ENCODE results near the gene SEC14L5. TPM values are rescaled to one million over a fixed set of nuclear protein-coding genes. Genes with fewer than 3 reads are reported as not detected.

The SEC14L5 gene
- total and polyA plus RNA-seq, 2 experiments from 2014 or later = 2.6 to 5.9 TPM

DNA sequence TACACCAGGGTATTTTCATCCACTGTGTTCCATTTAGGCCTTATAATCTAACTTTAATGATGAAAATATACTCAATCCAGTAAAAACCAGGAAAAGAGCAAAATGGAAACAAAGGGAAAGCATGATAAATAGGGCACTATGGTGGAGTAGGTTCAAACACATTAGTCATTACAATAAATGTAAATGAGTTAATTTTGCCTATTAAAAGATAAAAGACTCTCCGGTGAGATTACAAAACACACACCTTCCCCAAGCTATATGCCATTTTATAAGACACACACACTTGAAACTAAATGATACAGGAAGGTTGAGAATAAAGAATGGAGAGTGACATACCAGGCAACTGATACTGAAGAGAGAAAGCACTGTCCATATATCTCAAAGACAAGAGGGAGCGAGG, 31.2 kb upstream of the SEC14L5 start:
- no peaks in the 10 kb centered on the region for H3K9me2 ChIP-seq (ENCODE audit: insufficient read depth)

DNA sequence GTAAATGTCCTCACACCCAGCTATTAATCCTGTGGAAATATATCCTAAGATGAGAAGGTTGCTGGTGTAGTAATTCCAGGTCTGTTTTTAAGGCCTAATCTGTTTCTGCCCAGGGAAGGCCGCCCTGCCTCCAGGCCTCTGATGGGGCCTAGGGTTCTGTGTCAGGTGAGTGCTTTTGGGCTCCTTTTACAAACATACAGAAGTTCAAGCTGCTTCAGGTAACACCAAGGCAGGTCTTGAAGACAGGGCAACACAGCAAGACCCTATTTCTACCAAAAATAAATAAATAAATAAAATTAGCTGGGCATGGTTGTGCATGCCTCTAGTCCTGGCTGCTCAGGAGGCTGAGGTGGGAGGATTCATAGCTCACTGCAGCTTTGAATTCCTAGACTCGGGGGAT, 30.5 kb upstream of the SEC14L5 start:
- no peak for DNase-seq (ENCODE audit: low spot score)
- Mint-ChIP-seq H3K27me3 (ENCODE audit: insufficient read depth, low read depth, poor library complexity) (peaks cover 7% of the 10 kb centered on the region), H3K9me3 (peaks cover 13% of the 10 kb centered on the region), H3K4me1 (peaks cover 20% of the 10 kb centered on the region), H3K4me3 (no peak overlapping the region), H3K36me3 (ENCODE audit: low read depth) (peaks cover 21% of the 10 kb centered on the region), H3K27ac (no peak overlapping the region)
- Histone ChIP-seq H3K79me2 (replicated peaks; ENCODE audit: insufficient read depth) (peaks cover 17% of the 10 kb centered on the region), H3K4me2 (no peak overlapping the region), H3K9me2 (ENCODE audit: insufficient read depth) (no peaks in the 10 kb centered on the region), H2AFZ (no peak overlapping the region), H3K4me3 (no peak overlapping the region), H3K4me1 (ENCODE audit: insufficient read depth) (no peaks in the 10 kb centered on the region), H3F3A (replicated peaks; ENCODE audit: low read depth) (no peaks in the 10 kb centered on the region), H3K27me3 (ENCODE audit: insufficient read depth) (no peaks in the 10 kb centered on the region), H3K27ac (ENCODE audit: low read depth) (no peak overlapping the region), H3K36me3 (ENCODE audit: insufficient read depth) (no peaks in the 10 kb centered on the region), H4K20me1 (replicated peaks; ENCODE audit: insufficient read depth) (0 out of 2 replicates have a peak, but pooled peaks cover 6% of the 10 kb centered on the region)
- TF ChIP-seq, protein P1, sequence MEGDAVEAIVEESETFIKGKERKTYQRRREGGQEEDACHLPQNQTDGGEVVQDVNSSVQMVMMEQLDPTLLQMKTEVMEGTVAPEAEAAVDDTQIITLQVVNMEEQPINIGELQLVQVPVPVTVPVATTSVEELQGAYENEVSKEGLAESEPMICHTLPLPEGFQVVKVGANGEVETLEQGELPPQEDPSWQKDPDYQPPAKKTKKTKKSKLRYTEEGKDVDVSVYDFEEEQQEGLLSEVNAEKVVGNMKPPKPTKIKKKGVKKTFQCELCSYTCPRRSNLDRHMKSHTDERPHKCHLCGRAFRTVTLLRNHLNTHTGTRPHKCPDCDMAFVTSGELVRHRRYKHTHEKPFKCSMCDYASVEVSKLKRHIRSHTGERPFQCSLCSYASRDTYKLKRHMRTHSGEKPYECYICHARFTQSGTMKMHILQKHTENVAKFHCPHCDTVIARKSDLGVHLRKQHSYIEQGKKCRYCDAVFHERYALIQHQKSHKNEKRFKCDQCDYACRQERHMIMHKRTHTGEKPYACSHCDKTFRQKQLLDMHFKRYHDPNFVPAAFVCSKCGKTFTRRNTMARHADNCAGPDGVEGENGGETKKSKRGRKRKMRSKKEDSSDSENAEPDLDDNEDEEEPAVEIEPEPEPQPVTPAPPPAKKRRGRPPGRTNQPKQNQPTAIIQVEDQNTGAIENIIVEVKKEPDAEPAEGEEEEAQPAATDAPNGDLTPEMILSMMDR (conservative IDR thresholded peaks at IDR 0.05; ENCODE audit: low read depth in 2 of 2) = no peak
- TF ChIP-seq EZH2 (IDR thresholded peaks at IDR 0.05; ENCODE audit: low read depth, unreplicated experiment) (no peak), CREB1 (CRISPR knock-in tag; IDR thresholded peaks at IDR 0.05; ENCODE audit: low read depth) (no peak)
- TF ChIP-seq, protein P2, sequence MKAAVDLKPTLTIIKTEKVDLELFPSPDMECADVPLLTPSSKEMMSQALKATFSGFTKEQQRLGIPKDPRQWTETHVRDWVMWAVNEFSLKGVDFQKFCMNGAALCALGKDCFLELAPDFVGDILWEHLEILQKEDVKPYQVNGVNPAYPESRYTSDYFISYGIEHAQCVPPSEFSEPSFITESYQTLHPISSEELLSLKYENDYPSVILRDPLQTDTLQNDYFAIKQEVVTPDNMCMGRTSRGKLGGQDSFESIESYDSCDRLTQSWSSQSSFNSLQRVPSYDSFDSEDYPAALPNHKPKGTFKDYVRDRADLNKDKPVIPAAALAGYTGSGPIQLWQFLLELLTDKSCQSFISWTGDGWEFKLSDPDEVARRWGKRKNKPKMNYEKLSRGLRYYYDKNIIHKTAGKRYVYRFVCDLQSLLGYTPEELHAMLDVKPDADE (IDR thresholded peaks at IDR 0.05) = no peak
- no peak for ATAC-seq

More for the DNA sequence above, 31.2 kb upstream of the SEC14L5 start:
- 0 out of 2 replicates have a peak, but pooled peaks cover 6% of the 10 kb centered on the region for H4K20me1 ChIP-seq (replicated peaks; ENCODE audit: insufficient read depth)
- H3K36me3 ChIP-seq (ENCODE audit: insufficient read depth) = no peaks in the 10 kb centered on the region
- Mint-ChIP-seq H3K27me3 (ENCODE audit: insufficient read depth, low read depth, poor library complexity) (peaks cover 7% of the 10 kb centered on the region), H3K27ac (no peak overlapping the region), H3K4me3 (no peak overlapping the region), H3K4me1 (peaks cover 21% of the 10 kb centered on the region), H3K36me3 (ENCODE audit: low read depth) (peaks cover 21% of the 10 kb centered on the region), H3K9me3 (peaks cover 13% of the 10 kb centered on the region)
- no peaks in the 10 kb centered on the region for H3K4me1 ChIP-seq (ENCODE audit: insufficient read depth)
- H3K27ac ChIP-seq (ENCODE audit: low read depth) = no peak overlapping the region
- H3F3A ChIP-seq (replicated peaks; ENCODE audit: low read depth) = no peaks in the 10 kb centered on the region
- no peak overlapping the region for H2AFZ ChIP-seq
- no peak for DNase-seq (ENCODE audit: low spot score)
- H3K79me2 ChIP-seq (replicated peaks; ENCODE audit: insufficient read depth) = peaks cover 16% of the 10 kb centered on the region
- H3K4me2 ChIP-seq = no peak overlapping the region
- no peak for ATAC-seq
- no peaks in the 10 kb centered on the region for H3K27me3 ChIP-seq (ENCODE audit: insufficient read depth)
- no peak overlapping the region for H3K4me3 ChIP-seq
- TF ChIP-seq, protein P3, sequence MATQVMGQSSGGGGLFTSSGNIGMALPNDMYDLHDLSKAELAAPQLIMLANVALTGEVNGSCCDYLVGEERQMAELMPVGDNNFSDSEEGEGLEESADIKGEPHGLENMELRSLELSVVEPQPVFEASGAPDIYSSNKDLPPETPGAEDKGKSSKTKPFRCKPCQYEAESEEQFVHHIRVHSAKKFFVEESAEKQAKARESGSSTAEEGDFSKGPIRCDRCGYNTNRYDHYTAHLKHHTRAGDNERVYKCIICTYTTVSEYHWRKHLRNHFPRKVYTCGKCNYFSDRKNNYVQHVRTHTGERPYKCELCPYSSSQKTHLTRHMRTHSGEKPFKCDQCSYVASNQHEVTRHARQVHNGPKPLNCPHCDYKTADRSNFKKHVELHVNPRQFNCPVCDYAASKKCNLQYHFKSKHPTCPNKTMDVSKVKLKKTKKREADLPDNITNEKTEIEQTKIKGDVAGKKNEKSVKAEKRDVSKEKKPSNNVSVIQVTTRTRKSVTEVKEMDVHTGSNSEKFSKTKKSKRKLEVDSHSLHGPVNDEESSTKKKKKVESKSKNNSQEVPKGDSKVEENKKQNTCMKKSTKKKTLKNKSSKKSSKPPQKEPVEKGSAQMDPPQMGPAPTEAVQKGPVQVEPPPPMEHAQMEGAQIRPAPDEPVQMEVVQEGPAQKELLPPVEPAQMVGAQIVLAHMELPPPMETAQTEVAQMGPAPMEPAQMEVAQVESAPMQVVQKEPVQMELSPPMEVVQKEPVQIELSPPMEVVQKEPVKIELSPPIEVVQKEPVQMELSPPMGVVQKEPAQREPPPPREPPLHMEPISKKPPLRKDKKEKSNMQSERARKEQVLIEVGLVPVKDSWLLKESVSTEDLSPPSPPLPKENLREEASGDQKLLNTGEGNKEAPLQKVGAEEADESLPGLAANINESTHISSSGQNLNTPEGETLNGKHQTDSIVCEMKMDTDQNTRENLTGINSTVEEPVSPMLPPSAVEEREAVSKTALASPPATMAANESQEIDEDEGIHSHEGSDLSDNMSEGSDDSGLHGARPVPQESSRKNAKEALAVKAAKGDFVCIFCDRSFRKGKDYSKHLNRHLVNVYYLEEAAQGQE (IDR thresholded peaks at IDR 0.05; ENCODE audit: unreplicated experiment) = no peak
